Stomach (tissue), 9 donors: ENCODE measurements around the gene POM121C. TPM values are rescaled to one million over a fixed set of nuclear protein-coding genes. Genes with fewer than 3 reads are reported as not detected.
A peak's percentile ranks its signal among the peaks of the same experiment; 100 is the strongest.
"Not testable (repeated sequence)": the region's sequence is repeated elsewhere in the genome, so short reads cannot be mapped to it uniquely, and the experiment has no call there.

Experiments
- DNase-seq, 2 donors: peaks; one replicate each; pipeline versions ENCODE4 v3.0.0 to v3.0.0-alpha.2; 2013 to 2019
- H3K27ac ChIP-seq, 5 donors: fragments of 200-600 bp in 4 of 5; sonication (generic) in 4 of 5; one replicate each; pipeline ENCODE4 v1.5.1; 2013 to 2019; ENCODE audit warnings: mild to moderate bottlenecking in 1 of 5, moderate library complexity in 1 of 5
- H3K27me3 ChIP-seq, 3 donors: fragments of 200-600 bp; sonication (generic); one replicate each; pipeline ENCODE4 v1.5.1; 2017 to 2019; ENCODE audit warnings: mixed run types in 1 of 3
- H3K36me3 ChIP-seq, 4 donors: fragments of 200-600 bp; sonication (generic); 1 replicate in 3 of 4; 2 replicates in 1 of 4; pipeline ENCODE4 v1.5.1; 2016 to 2019
- H3K4me1 ChIP-seq, 4 donors: fragments of 200-600 bp; sonication (generic); one replicate each; pipeline ENCODE4 v1.5.1; 2016 to 2019
- H3K4me3 ChIP-seq, 4 donors: fragments of 200-600 bp; sonication (generic) in 3 of 4; one replicate each; pipeline ENCODE4 v1.5.1; 2016 to 2019; ENCODE audit warnings: mild to moderate bottlenecking in 1 of 4
- H3K9me3 ChIP-seq, 4 donors: fragments of 200-600 bp; sonication (generic); one replicate each; pipeline ENCODE4 v1.5.1; 2016 to 2019
- CTCF ChIP-seq, 7 experiments: fragments of 450-650 bp in 4 of 7; fragments of 200-600 bp in 3 of 7; sonication (generic) in 3 of 7; IDR thresholded peaks; one replicate each; pipeline ENCODE4 v1.5.1; 2016 to 2019; ENCODE audit warnings: antibody characterized with exemption in 7 of 7, control low read depth in 2 of 7, mild to moderate bottlenecking in 1 of 7
- WGBS, 5 donors: extraction: QIAGEN DNeasy Blood & Tissue Kit in 3 of 5; methylation state at CpG; one replicate each; pipeline versions ENCODE4 v1.1.5 to v1.1.7; 2013 to 2018; 5-methylcytosine and 5-hydroxymethylcytosine counted together
- intact Hi-C: fragments of 100-400 bp; cut with DNase I; formaldehyde crosslinking; loops from one replicate; pipeline ENCODE4 v1.15.1; 2023; ENCODE audit warnings: low total_unique reads
- polyA plus RNA-seq, 3 donors: library from polyadenylated mRNA; stranded (reverse); fragments of 200-250 nt; gene quantifications; one replicate each; pipeline ENCODE4 v1.2.3, GENCODE V29; 2013
- total RNA-seq, 5 donors: library from RNA; depleted of rRNA; stranded (reverse); fragments of >200 nt; gene quantifications; one replicate each; pipeline versions ENCODE4 v1.1.0 to v1.2.3, GENCODE V29; 2014 to 2016
- donor health status: healthy with polysubstance abuse.
- donor health status: Bipolar disorder and iron deficiency.
- donor health status: healthy.

Gene POM121C
- total and polyA plus RNA-seq, 8 donors = 8.1 to 74.2 (median 24.1) TPM

GRCh38 chr7:75460541-75460940 is 25.6 kb downstream of the POM121C start:
- H3K4me1 ChIP-seq, H3K27me3 ChIP-seq, H3K9me3 ChIP-seq, DNase-seq, intact Hi-C loops, H3K4me3 ChIP-seq, H3K27ac ChIP-seq: not testable (repeated sequence)
- WGBS, 5 donors = 80 to 93% (median 84%) methylated on average over 1 to 4 of the region's 5 CpGs; no CpG with 5 or more reads in 1 of the 5 donors
- peaks cover 0 to 11% (median 7%) of the 10 kb centered on the region in 4 donors for H3K36me3 ChIP-seq

GRCh38 chr7:75458034-75458433 is 28.1 kb downstream of the POM121C start:
- whole genome bisulfite sequencing, 5 donors = 0 to 91% (median 56%) methylated on average over 1 to 2 of the region's 5 CpGs
- peaks cover 0 to 16% (median 9%) of the 10 kb centered on the region in 4 donors for H3K36me3 ChIP-seq
- not testable (repeated sequence) for H3K9me3 ChIP-seq

GRCh38 chr7:75456403-75456802 is 29.7 kb downstream of the POM121C start:
- intact Hi-C loops, H3K27ac ChIP-seq, H3K9me3 ChIP-seq, DNase-seq, H3K4me1 ChIP-seq, H3K27me3 ChIP-seq, H3K4me3 ChIP-seq: not testable (repeated sequence)
- H3K36me3 ChIP-seq = peaks cover 0 to 15% (median 8%) of the 10 kb centered on the region in 4 donors
- WGBS, 5 donors = 75 to 91% (median 86%) methylated on average over 5 to 9 of the region's 10 CpGs

More at GRCh38 chr7:75458034-75458433, 28.1 kb downstream of the POM121C start:
- H3K4me3 ChIP-seq, intact Hi-C loops, H3K27me3 ChIP-seq, DNase-seq, H3K27ac ChIP-seq, H3K4me1 ChIP-seq: not testable (repeated sequence)

DNA sequence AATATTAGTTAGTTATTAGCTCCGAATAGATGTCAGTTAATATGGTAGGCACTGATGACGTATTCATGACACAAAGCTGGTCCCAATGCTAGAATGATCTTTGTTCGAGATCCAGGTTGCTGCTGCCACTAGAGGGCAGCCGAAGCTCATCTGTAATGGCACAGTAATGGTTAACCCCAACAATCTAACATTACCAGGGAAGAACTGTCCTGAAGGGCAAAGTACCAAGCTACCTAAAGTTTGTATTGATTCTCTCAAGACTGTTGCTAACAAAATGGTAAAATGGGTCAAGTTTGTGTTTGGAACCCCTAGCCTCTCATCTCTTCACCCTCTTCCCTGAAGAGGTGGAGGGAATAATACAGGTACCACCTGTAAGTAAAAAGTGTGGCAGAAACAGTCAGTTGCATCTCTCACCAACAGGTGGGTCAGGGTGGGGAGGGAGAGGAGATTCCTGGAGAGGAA is 33.6 kb downstream of the POM121C start:
- intact Hi-C loops, H3K27ac ChIP-seq, DNase-seq, H3K9me3 ChIP-seq, H3K4me3 ChIP-seq, H3K27me3 ChIP-seq, H3K4me1 ChIP-seq: not testable (repeated sequence)
- WGBS, 5 donors = 1 to 11% (median 5%) methylated on average over 3 to 4 of the region's 4 CpGs
- peaks cover 0 to 15% (median 8%) of the 10 kb centered on the region in 4 donors for H3K36me3 ChIP-seq
- peak in 3 of 7 experiments; percentile 11 to 46 (median 38) for TF ChIP-seq CTCF (IDR thresholded peaks at IDR 0.05)

DNA sequence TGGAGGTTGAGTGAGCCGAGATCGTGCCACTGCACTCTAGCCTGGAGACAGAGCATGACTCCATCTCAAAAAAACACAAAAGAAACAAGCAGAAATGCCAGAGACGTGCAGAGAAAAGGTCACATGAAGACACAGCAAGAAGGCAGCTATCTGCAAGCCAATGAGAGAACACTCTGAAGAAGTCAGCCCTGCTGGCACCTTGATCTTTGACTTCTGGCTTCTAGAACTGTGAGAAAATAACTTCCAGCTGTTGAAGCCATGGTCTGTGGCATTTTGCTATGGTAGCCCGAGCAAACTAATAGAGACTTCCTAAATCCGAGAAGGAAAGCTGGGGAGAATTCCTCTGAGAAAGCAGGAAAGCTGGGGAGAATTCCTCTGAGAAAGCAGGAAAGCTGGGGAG is 36.2 kb downstream of the POM121C start:
- peaks cover 0 to 13% (median 8%) of the 10 kb centered on the region in 4 donors for H3K36me3 ChIP-seq
- DNase-seq, H3K27me3 ChIP-seq, H3K4me3 ChIP-seq, H3K27ac ChIP-seq, intact Hi-C loops, H3K4me1 ChIP-seq, H3K9me3 ChIP-seq: not testable (repeated sequence)
- WGBS, 5 donors = 91 to 100% (median 97%) methylated on average over 2 to 4 of the region's 5 CpGs

DNA sequence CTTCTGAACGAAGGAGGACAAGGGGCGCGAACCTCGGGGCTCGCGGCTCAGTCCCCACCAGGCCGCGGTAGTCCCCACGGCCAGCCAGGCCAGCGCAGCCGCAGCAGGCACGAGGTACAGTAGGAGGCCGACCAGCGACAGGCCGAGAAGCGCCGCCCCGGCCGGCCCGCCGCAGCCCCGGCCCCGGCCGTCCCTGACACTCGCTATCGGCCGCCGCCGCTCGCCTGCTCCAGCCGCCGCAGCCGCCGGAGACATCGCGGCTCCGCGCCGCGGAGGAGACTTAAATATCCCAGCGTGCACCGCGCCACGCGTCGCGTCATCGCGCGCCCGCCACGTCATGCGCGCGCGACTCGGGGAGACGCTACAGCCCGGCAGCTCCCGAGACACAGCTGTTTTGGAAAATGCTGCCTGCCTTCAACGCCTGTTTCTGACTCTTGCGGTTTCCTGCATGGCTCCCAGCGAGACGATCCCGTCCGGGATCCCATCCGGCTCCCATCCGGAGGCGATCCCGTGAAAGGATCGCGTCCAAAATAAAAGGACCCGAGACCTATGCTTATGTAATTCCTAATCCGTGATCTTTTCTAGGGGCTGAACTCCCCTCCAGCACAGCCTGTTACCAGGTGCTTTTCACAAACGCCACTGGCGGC is 43.5 kb downstream of the POM121C start:
- H3K4me3 ChIP-seq = peak overlapping the region; percentile 52 to 60 (median 58)
- H3K27me3 ChIP-seq, H3K4me1 ChIP-seq, intact Hi-C loops, H3K9me3 ChIP-seq: not testable (repeated sequence)
- 0 to 2% (median 0%) methylated on average over 2 to 44 of the region's 76 CpGs for WGBS, 5 donors
- H3K27ac ChIP-seq = peak overlapping the region; percentile 83 to 94 (median 87)
- peak in 1 of 2 donors; percentile 35 for DNase-seq
- peaks cover 24 to 33% (median 33%) of the 10 kb centered on the region in 4 donors for H3K36me3 ChIP-seq

DNA sequence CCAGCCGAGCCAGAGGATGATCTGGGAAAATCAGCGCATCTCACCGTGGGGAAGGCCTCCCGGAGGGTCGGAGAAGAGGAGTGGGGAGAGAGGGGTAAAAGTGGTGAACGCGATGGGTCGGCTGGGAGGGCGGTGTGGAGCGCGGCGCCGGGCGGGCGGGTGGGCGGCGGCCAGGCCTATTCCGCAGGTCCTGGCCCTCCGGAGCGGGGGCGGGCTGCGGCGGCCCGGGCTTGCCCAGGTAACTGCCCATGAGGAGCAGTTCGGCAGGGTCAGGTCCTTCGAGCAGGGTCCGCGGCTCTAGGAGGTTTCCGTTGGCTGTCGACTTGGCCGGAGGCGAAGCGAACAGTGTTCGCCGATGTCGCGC is 44.0 kb downstream of the POM121C start:
- H3K27me3 ChIP-seq, H3K9me3 ChIP-seq, DNase-seq, intact Hi-C loops, H3K4me1 ChIP-seq: not testable (repeated sequence)
- Histone ChIP-seq H3K27ac (peak overlapping the region in 4 of 5 donors; percentile 32 to 89 (median 86)), H3K4me3 (peak overlapping the region; percentile 52 to 60 (median 58)), H3K36me3 (peaks cover 30 to 38% (median 38%) of the 10 kb centered on the region in 4 donors)
- WGBS, 5 donors = 0 to 3% (median 1%) methylated on average over 4 to 8 of the region's 37 CpGs

DNA sequence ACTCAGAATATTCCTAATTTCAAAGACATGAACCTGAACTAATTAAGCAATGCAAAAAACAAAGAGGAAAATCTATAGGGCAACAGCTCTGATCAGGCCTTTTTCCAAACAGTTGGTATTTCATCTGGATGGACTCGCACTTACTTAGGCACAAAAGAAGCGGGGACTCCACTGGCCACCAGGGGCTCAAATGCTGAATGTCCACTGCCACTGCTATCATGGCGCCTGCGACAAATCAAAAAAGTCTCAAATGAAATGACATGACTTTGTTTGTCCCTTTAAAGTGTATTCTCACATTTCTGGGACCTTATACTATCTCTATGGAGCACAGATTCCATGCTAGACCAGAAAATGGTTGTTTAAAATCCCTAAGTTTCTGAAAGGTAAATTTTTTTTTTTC is 47.1 kb downstream of the POM121C start:
- H3K27ac ChIP-seq, H3K4me1 ChIP-seq, H3K4me3 ChIP-seq, H3K9me3 ChIP-seq, DNase-seq, H3K27me3 ChIP-seq, intact Hi-C loops: not testable (repeated sequence)
- peaks cover 52 to 69% (median 69%) of the 10 kb centered on the region in 4 donors for H3K36me3 ChIP-seq
- 94 to 99% (median 98%) methylated on average over 4 of the region's 4 CpGs for WGBS, 5 donors

- H3K27ac ChIP-seq, intact Hi-C loops, DNase-seq, H3K9me3 ChIP-seq, H3K4me1 ChIP-seq, H3K4me3 ChIP-seq, H3K27me3 ChIP-seq: not testable (repeated sequence)
- WGBS, 5 donors = 74 to 85% (median 82%) methylated on average over 4 to 13 of the region's 15 CpGs
- peaks cover 21 to 68% (median 58%) of the 10 kb centered on the region in 4 donors for H3K36me3 ChIP-seq
Measured at GRCh38 chr7:75423481-75423880, 62.6 kb downstream of the POM121C start.

GRCh38 chr7:75421798-75422710 is 64.0 kb downstream of the POM121C start:
- H3K9me3 ChIP-seq, H3K4me1 ChIP-seq, H3K27ac ChIP-seq, H3K4me3 ChIP-seq, intact Hi-C loops, H3K27me3 ChIP-seq, DNase-seq: not testable (repeated sequence)
- peaks cover 15 to 69% (median 51%) of the 10 kb centered on the region in 4 donors for H3K36me3 ChIP-seq
- 95 to 98% (median 97%) methylated on average over 25 to 31 of the region's 50 CpGs for WGBS, 5 donors
